Activated CD4-positive, alpha-beta T cell treated with anti-CD3 and anti-CD28 coated beads, Interleukin-10, Interleukin-2, amounts not matched to agents 100 ng/mL and 50 ng/mL, durations not matched to agents 16 hours and 8 hours (primary cell): Measurements from ENCODE around the gene KCTD14.
"Not testable (repeated sequence)": the region's sequence is repeated elsewhere in the genome, so short reads cannot be mapped to it uniquely, and the experiment has no call there.

Experiments
- DNase-seq: peaks from one replicate; pipeline ENCODE4 v3.0.0-alpha.2; 2020

Gene KCTD14

DNA sequence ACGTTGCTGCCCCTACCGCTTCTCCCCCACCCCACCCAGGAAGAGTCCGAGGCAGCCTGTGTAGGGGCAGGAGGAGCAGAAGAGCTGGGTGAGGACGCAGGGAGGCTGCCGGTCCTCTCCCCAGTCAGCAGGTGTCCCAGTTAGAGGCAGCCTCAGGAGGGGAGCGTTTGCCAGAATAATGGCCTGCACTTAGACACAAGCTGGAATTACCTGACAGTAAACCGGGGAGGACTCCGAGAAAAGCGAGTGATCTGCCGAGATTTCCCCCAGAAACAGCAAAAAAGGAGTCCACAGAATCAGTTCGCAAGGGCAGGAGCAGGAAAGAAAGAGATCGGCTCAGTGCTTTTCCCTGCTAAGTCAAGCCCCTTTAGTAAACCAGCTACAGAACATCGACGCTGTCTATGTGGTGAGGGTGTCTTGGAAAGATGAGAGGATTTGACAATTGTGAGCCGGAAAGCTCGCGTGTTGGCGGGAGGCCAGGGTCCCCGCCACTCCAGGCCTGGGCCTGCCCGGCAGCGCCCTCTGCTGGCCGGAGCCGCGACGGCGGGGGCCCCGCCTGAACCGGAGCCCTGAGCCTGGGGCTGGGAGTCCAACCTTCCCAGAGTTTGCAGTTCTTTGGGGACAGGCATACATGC lies 22.9 kb upstream of the KCTD14 start:
- peak; percentile 80 for DNase-seq

DNA sequence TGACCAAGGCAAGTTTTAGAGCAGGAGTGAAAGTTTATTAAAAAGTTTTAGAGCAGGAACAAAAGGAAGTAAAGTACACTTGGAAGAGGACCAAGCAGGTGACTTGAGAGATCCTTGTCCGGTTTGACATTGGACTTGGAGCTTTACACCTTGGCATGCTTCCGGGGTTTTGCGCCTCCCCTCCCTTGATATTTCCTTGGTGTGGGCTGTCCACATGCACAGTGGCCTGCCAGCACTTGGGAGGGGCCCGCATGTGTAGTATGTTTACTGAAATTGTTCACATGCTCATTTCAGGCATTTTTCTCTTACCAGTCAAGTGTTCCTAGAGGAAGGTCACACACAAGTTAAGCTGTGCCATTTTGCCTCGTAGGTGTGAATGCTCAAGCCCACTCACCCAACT lies 21.6 kb upstream of the KCTD14 start:
- no peak for DNase-seq

DNA sequence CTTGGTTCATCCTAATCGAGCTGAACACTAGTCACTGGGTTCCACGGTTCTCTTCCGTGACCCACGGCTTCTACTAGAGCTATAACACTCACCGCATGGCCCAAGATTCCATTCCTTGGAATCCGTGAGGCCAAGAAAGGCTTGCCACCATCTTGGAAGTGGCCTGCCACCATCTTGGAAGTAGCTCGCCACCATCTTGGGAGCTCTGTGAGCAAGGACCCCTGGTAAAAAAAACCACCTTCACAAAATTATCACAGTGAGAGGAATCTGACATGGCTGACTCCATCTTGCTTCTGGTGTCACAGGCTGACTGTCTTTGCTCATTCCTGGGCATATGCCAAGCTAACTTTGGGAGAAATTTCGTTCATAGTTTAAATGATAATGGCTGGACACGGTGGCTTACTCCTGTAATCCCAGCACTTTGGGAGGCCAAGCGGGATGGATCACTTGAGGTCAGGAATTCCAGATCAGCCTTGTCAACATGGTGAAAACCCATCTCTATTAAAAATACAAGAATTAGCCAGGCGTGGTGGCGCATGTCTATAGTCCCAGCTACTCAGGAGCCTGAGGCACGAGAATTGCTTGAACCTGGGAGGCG lies 18.9 kb upstream of the KCTD14 start:
- DNase-seq = no peak

GRCh38 chr11:78041380-78041719 lies 18.3 kb upstream of the KCTD14 start:
- DNase-seq = not testable (repeated sequence)

- DNase-seq = no peak
These were observed 17.8 kb upstream of the KCTD14 start for GRCh38 chr11:78040691-78041379.

DNA sequence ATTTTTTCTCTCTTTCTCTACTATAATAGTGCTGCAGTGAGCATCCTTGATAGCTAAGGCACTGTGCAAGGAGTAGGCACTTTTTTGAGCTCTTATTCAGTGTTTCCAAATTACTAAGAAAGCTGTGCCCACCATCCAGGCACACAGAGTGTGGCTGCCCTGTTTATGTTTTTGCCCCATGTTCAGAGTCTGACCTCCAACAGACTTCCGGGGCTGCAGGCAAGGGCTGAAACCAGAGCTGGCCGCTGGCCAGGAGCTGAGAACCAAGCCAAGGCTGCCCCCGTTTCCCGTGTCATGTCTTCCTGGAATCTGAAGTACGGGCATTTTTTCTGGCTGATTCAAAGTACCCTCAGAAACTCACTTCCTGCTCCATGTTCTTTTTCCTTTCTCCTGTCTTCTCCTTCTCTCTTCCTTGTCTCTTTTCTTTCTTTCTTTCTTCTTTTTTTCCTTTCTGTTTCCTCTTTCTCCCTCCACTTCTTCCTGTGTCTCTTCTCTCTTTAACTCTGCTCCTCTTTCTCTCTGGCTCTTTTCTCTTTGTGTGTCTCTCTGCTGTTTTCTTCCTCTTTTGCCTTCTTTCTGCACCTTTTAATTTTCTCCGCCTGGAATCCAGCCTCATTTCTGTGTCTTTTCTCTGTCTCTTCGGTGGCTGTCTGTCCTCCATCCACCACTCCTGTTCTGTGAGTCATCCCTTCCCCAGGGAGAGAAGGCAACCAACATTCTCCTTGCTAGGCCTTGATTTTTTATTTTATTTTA lies 17.0 kb upstream of the KCTD14 start:
- peak; percentile 51 for DNase-seq

- DNase-seq = no peak
These were observed 16.4 kb upstream of the KCTD14 start for GRCh38 chr11:78039391-78039918.

GRCh38 chr11:78038697-78039313 lies 15.7 kb upstream of the KCTD14 start:
- no peak for DNase-seq

GRCh38 chr11:78037825-78038620 lies 14.9 kb upstream of the KCTD14 start:
- DNase-seq = no peak

GRCh38 chr11:78037056-78037455 lies 14.0 kb upstream of the KCTD14 start:
- no peak for DNase-seq

- DNase-seq = no peak
These were observed 13.2 kb upstream of the KCTD14 start for GRCh38 chr11:78036313-78036712.

- DNase-seq = no peak
These were observed 11.5 kb upstream of the KCTD14 start for GRCh38 chr11:78034623-78035022.

DNA sequence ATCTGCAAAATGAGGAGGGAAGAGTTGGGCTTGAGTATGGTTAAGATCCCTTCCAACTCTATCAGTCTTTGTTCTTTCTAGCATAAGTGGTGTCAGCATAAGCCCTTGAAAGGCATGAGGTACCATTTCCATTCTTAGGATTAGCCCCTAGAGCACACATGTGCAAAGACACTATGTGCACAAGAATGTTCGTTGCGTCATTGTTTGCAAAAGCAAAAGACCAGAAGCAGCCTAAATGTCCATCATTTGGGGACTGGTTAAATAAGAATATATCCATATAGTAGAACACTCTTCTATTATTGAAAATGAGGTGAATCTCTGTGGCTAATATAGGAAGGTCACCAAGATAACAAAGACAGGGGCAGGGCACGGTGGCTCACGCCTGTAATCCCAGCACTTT lies 10.0 kb upstream of the KCTD14 start:
- DNase-seq = no peak

GRCh38 chr11:78032090-78032489 lies 9.0 kb upstream of the KCTD14 start:
- no peak for DNase-seq

DNA sequence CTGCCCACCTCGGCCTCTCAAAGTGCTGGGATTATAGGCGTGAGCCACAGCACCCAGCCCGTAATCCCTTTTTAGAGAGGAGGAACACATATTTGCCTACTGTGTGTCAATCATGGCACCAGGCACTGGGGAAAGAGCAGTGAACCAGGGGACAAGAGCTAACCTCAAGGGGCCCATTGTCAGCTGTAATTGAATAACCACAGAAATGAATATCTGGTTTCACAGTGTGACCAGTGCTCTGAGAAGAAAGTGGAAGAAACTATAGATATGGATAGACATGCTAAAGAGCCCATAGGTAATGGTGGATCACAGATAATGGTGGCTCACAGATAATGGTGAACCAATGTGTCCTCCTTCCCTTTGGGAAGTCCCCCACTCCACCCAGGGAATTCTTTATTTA lies 8.6 kb upstream of the KCTD14 start:
- DNase-seq = no peak

GRCh38 chr11:78030429-78031325 lies 7.6 kb upstream of the KCTD14 start:
- DNase-seq = no peak

- DNase-seq = not testable (repeated sequence)
These were observed 5.3 kb upstream of the KCTD14 start for GRCh38 chr11:78028423-78028822.

DNA sequence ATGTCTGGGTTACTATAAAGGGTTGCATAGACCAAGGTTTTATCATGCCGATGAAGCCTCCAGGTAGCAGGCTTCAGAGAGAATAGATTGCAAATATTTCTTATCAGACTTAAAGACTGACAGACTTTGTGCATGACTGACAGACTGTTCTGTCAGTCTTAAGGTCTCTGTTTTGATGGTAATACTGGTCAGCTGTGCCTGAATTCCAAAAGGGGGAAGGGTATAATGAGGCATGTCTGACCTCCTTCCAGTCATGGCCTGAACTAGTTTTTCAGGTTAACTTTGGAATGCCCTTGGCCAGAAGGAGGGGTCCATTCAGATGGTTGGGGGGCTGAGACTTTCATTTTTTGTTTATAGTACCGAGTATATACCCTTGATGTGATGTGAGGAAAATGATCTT lies 4.7 kb upstream of the KCTD14 start:
- DNase-seq = no peak

DNA sequence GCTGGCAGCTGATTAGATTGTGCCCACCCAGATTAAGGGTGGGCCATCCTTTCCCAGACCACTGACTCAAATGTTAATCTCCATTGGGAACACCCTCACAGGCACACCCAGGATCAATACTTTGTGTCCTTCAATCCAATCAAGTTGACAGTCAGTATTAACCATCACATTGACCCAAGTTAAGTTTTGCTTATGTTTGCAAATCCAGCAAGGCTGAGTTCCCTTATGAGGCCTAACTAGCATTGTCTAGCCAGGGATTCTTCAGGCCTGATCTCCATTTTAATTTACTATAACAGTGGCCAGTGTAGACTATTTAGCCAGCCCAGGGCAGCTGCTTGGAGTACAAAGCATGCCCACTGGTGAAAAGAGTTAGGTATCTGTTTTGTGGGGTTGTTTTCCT lies 2.3 kb upstream of the KCTD14 start:
- DNase-seq = no peak

GRCh38 chr11:78023426-78023825 lies 350 bp upstream of the KCTD14 start:
- no peak for DNase-seq

DNA sequence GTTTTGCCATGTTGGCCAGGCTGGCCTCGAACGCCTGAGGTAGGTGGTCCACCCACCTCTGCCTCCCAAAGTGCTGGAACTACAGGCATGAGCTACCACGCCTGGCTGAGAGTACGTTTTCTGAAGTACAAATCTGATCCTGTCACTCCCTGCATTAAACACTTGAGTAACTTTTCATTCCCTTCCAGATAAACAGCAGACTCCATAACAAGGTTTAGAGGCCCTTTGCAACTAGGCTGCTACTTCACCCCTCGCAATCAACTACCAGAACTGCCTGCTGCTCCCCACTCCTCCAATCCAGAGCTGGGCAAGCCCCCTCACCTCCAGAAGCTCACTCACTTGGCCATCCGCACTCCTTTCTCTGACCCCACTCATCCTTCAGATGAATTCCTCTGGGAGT lies 1.5 kb downstream of the KCTD14 start:
- DNase-seq = no peak
